ENCODE results near the gene RET. TPM values are rescaled to one million over a fixed set of nuclear protein-coding genes. Genes with fewer than 3 reads are reported as not detected.

Gene RET
- total and polyA plus RNA-seq, 2 of the 13 experiments (the other 11 are each of a cell fraction or from before 2014, with no cell fraction given), result 0.02 TPM; not detected in 1

GRCh38 chr10:43118631-43119415, 42.0 kb downstream of the RET start:
- DNase-seq (ENCODE audit: low spot score) (no peak), FAIRE-seq (no peak), ATAC-seq (no peak)
- H3K27me3 ChIP-seq (ENCODE audit: control insufficient read depth in 1 of 2, insufficient read depth in 2 of 2, low read length in 2 of 2), result peaks cover 0 to 49% of the 10 kb centered on the region in 2 experiments; a peak in 4 of 5 replicates
- H4K20me1 ChIP-seq (ENCODE audit: insufficient read depth, low read length), result no peaks in the 10 kb centered on the region
- no TSS peak for BruUV-seq (replicated peaks)
- H2AFZ ChIP-seq (ENCODE audit: low read length), result no peak overlapping the region
- CTCF ChIA-PET (ENCODE audit: low intra/inter-chr PET ratio, low total read pairs), result no interaction called here
- H3K27ac ChIP-seq (ENCODE audit: extremely low read length, insufficient read depth, low read length), result no peak overlapping the region
- no peak for TF ChIP-seq ZNF296 (CRISPR knock-in tag; conservative IDR thresholded peaks at IDR 0.05)
- no peak for TF ChIP-seq ZBTB33 (CRISPR knock-in tag; IDR thresholded peaks at IDR 0.05)
- TF ChIP-seq ATF6 (CRISPR knock-in tag; conservative IDR thresholded peaks at IDR 0.05), result no peak
- no peak for TF ChIP-seq ZNF616 (CRISPR knock-in tag; IDR thresholded peaks at IDR 0.05; ENCODE audit: low read depth)
- no peak for TF ChIP-seq TAF15 (IDR thresholded peaks at IDR 0.05; ENCODE audit: low read depth, low read length, poor library complexity, severe bottlenecking)
- no peak for TF ChIP-seq ZBTB8A (CRISPR knock-in tag; IDR thresholded peaks at IDR 0.05; ENCODE audit: borderline replicate concordance, low read depth)
- TF ChIP-seq DR1 (CRISPR knock-in tag; IDR thresholded peaks at IDR 0.05), result no peak
- TF ChIP-seq REL (CRISPR knock-in tag; conservative IDR thresholded peaks at IDR 0.05), result no peak
- TF ChIP-seq ZNF264 (CRISPR knock-in tag; IDR thresholded peaks at IDR 0.05), result no peak
- no peak for TF ChIP-seq PREB (CRISPR knock-in tag; IDR thresholded peaks at IDR 0.05)
- no peak for TF ChIP-seq KMT2A (CRISPR knock-in tag; IDR thresholded peaks at IDR 0.05)
- TF ChIP-seq ZNF354B (CRISPR knock-in tag; IDR thresholded peaks at IDR 0.05), result no peak
- no peak for TF ChIP-seq ZNF383 (CRISPR knock-in tag; IDR thresholded peaks at IDR 0.05; ENCODE audit: borderline replicate concordance)
- TF ChIP-seq ZNF761 (CRISPR knock-in tag; conservative IDR thresholded peaks at IDR 0.05), result no peak
- TF ChIP-seq BCL3 (CRISPR knock-in tag; IDR thresholded peaks at IDR 0.05), result no peak
- no peak overlapping the region for H3K4me3 ChIP-seq (replicated peaks in 1 of 3; ENCODE audit: insufficient read depth in 1 of 3, low read depth in 2 of 3, low read length in 3 of 3)
- POLR2A ChIA-PET, result no interaction called here
- no peaks in the 10 kb centered on the region for H3K79me2 ChIP-seq (ENCODE audit: insufficient read depth, low read length)
- H3K9me3 ChIP-seq (ENCODE audit: low read length), result no peaks in the 10 kb centered on the region
- no peaks in the 10 kb centered on the region for H3K4me1 ChIP-seq (ENCODE audit: insufficient read depth, low read length)
- WGBS (ENCODE audit: low lambda C conversion rate), result 11% methylated on average over 6 of the region's 19 CpGs
- intact Hi-C loops (cut with micrococcal nuclease; ENCODE audit: unreplicated experiment) (no loop called here), in situ Hi-C loops (cut with HindIII; ENCODE audit: extremely low pct_ligation_motif_present, low pct_unique_long_range_greater_than_20kb) (no loop called here)
- H3K9ac ChIP-seq (ENCODE audit: insufficient read depth, low read depth, low read length), result no peak overlapping the region
- no peak overlapping the region for H3K4me2 ChIP-seq (ENCODE audit: low read depth, low read length)
- no peaks in the 10 kb centered on the region for H3K36me3 ChIP-seq (replicated peaks in 1 of 2; ENCODE audit: control insufficient read depth in 1 of 2, insufficient read depth in 2 of 2, low read length in 2 of 2)

Measured in HepG2 (cell line).